Measurements from ENCODE around the gene RNF31. TPM values are rescaled to one million over a fixed set of nuclear protein-coding genes. Genes with fewer than 3 reads are reported as not detected.

The RNF31 gene
- total RNA-seq, 1 donor from 2014 or later: 25.8 TPM

GRCh38 chr14:24179961-24180796, 32.9 kb downstream of the RNF31 start:
- DNase-seq (ENCODE audit: low read depth) (peak; percentile 30), FAIRE-seq (no peak)
- Histone ChIP-seq H3K27me3 (ENCODE audit: control insufficient read depth, insufficient read depth, low read length) (no peaks in the 10 kb centered on the region), H3K36me3 (ENCODE audit: control insufficient read depth, insufficient read depth, low read length) (peaks cover 34% of the 10 kb centered on the region), H3K4me3 (ENCODE audit: low read depth, low read length) (no peak overlapping the region)
- TF ChIP-seq CTCF (IDR thresholded peaks at IDR 0.05; ENCODE audit: insufficient read depth, low read length, severe bottlenecking): no peak

GRCh38 chr14:24181371-24182077, 34.2 kb downstream of the RNF31 start:
- no peak for DNase-seq (ENCODE audit: low read depth)
- Histone ChIP-seq H3K27me3 (ENCODE audit: control insufficient read depth, insufficient read depth, low read length) (no peaks in the 10 kb centered on the region), H3K36me3 (ENCODE audit: control insufficient read depth, insufficient read depth, low read length) (peaks cover 41% of the 10 kb centered on the region), H3K4me3 (ENCODE audit: low read depth, low read length) (no peak overlapping the region)
- no peak for TF ChIP-seq CTCF (IDR thresholded peaks at IDR 0.05; ENCODE audit: insufficient read depth, low read length, severe bottlenecking)
- FAIRE-seq: no peak

- FAIRE-seq (no peak), DNase-seq (ENCODE audit: low read depth) (no peak)
- Histone ChIP-seq H3K36me3 (ENCODE audit: control insufficient read depth, insufficient read depth, low read length) (peaks cover 44% of the 10 kb centered on the region), H3K4me3 (ENCODE audit: low read depth, low read length) (no peak overlapping the region), H3K27me3 (ENCODE audit: control insufficient read depth, insufficient read depth, low read length) (no peaks in the 10 kb centered on the region)
- no peak for TF ChIP-seq CTCF (IDR thresholded peaks at IDR 0.05; ENCODE audit: insufficient read depth, low read length, severe bottlenecking)
These were observed 35.0 kb downstream of the RNF31 start for GRCh38 chr14:24182110-24182882.

GRCh38 chr14:24183014-24183481, 35.8 kb downstream of the RNF31 start:
- no peak for FAIRE-seq
- no peak overlapping the region for H3K4me3 ChIP-seq (ENCODE audit: low read depth, low read length)
- no peaks in the 10 kb centered on the region for H3K27me3 ChIP-seq (ENCODE audit: control insufficient read depth, insufficient read depth, low read length)
- H3K36me3 ChIP-seq (ENCODE audit: control insufficient read depth, insufficient read depth, low read length): peaks cover 44% of the 10 kb centered on the region
- no peak for TF ChIP-seq CTCF (IDR thresholded peaks at IDR 0.05; ENCODE audit: insufficient read depth, low read length, severe bottlenecking)
- no peak for DNase-seq (ENCODE audit: low read depth)

- Histone ChIP-seq H3K36me3 (ENCODE audit: control insufficient read depth, insufficient read depth, low read length) (peaks cover 33% of the 10 kb centered on the region), H3K27me3 (ENCODE audit: control insufficient read depth, insufficient read depth, low read length) (no peaks in the 10 kb centered on the region), H3K4me3 (ENCODE audit: low read depth, low read length) (no peak overlapping the region)
- no peak for FAIRE-seq
- no peak for DNase-seq (ENCODE audit: low read depth)
- TF ChIP-seq CTCF (IDR thresholded peaks at IDR 0.05; ENCODE audit: insufficient read depth, low read length, severe bottlenecking): no peak
These were observed 37.0 kb downstream of the RNF31 start for GRCh38 chr14:24184104-24184970.

All from bronchial epithelial cell (primary cell).